ENCODE data around the gene CBFB. TPM values are rescaled to one million over a fixed set of nuclear protein-coding genes. Genes with fewer than 3 reads are reported as not detected.

CBFB gene
- total and polyA plus RNA-seq, 11 donors: 11.3 to 53.6 (median 28.1) TPM

DNA sequence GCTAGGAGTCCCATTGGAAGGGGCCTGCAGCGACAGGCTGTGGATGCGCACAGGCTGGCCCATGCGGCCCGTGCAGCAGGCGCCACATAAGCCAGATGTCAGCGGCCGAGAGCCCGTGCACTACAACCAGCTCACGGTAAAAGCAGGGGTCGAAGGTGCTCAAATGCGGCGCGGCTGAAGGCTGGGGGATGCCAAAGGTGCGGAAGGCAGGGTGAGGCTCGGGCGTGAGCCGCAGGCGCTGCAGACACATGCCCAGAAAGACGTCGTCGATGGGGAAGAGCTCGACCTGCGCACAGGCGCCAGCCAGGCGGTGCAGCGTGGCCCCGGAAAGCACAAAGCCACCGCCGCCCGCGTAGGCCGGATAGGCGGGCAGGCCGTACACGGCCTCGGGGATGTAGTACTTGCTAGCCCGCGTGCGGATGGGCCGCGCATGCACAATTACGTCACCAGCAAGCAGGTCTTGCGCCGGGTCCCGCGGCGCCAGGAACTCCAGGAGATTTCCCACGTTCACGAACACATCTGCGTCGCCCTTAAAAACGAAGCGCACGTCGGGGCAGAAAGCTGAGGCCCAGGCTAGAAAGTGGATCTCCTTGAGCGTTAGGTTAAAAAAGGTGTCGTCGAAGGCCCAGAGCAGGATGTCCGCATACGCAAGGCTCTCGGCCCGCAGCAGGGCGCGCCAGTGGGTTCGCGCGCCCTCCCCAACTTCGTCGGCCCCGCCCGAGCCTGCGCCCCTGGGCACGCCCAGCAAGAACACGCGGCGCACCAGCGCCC lies 120.5 kb downstream of the CBFB start:
- no peak for TF ChIP-seq POLR2A (IDR thresholded peaks at IDR 0.05)
- TF ChIP-seq, protein P1, sequence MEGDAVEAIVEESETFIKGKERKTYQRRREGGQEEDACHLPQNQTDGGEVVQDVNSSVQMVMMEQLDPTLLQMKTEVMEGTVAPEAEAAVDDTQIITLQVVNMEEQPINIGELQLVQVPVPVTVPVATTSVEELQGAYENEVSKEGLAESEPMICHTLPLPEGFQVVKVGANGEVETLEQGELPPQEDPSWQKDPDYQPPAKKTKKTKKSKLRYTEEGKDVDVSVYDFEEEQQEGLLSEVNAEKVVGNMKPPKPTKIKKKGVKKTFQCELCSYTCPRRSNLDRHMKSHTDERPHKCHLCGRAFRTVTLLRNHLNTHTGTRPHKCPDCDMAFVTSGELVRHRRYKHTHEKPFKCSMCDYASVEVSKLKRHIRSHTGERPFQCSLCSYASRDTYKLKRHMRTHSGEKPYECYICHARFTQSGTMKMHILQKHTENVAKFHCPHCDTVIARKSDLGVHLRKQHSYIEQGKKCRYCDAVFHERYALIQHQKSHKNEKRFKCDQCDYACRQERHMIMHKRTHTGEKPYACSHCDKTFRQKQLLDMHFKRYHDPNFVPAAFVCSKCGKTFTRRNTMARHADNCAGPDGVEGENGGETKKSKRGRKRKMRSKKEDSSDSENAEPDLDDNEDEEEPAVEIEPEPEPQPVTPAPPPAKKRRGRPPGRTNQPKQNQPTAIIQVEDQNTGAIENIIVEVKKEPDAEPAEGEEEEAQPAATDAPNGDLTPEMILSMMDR (IDR thresholded peaks at IDR 0.05): no peak
- no peaks in the 10 kb centered on the region for H3K9me3 ChIP-seq
- peak overlapping the region in 5 of 12 donors; percentile 81 to 93 (median 88) for H3K27ac ChIP-seq
- peak overlapping the region in 5 of 12 donors; percentile 63 to 75 (median 69) for H3K4me3 ChIP-seq
- H3K36me3 ChIP-seq: peaks cover 0 to 49% (median 39%) of the 10 kb centered on the region in 9 donors
- H3K4me1 ChIP-seq: peaks cover 0 to 16% (median 8%) of the 10 kb centered on the region in 12 donors
- WGBS, 4 donors: 61 to 77% (median 71%) methylated on average over 59 to 77 of the region's 77 CpGs
- intact Hi-C loops (cut with DNase I): loop anchor here in 5 of 10 donors (2.0 to 10.0 kb wide), 3 partner anchors 135 to 255 kb away; no protein-coding TSS in a partner anchor
- peaks cover 0 to 17% (median 0%) of the 10 kb centered on the region in 9 donors for H3K27me3 ChIP-seq
- ATAC-seq (no peak), DNase-seq (no peak)

DNA sequence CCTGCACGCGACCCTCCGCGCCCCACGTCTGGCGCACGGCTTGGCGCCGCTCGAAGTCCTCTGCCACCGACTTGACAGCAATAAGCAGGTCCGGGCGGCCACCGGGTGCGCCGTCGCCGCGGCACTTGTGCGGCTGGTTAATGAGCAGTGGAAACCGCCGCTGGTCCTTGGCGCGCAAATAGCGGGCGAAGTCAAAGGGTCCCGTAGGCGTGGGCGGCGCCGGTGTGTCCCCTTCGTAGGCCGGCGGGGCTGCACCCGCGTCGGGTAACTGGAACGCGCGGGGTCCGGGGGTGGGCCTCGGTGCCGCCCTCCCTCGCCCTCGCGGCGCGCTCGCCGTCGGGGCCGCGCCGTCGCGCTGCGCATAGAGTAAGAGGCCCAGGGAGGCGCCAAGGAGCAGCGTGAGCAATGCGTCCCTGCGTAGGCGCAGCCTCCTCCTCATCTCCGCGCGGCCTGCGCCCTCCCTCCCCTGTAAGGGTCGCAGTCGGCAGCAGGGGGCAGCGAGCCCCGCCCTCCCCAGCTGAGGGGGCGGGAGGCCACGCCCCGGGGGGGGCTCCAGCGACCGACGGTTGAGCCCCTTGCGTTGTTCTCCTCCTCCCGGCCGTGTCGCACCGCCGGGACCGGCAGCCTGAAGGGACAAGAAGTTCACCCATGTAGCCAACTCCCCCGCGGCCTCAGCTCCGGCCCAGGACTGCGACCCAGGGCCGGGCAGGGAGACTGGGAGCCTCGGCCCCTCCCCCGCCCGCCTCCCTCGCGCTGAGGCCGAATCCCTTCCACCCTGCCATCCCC lies 121.3 kb downstream of the CBFB start:
- Histone ChIP-seq H3K36me3 (peaks cover 0 to 41% (median 32%) of the 10 kb centered on the region in 9 donors), H3K9me3 (no peaks in the 10 kb centered on the region), H3K27me3 (peaks cover 0 to 17% (median 0%) of the 10 kb centered on the region in 9 donors), H3K27ac (peak overlapping the region; percentile 30 to 93 (median 83)), H3K4me3 (peak overlapping the region; percentile 27 to 75 (median 64)), H3K4me1 (peaks cover 0 to 24% (median 13%) of the 10 kb centered on the region in 12 donors)
- TF ChIP-seq, protein P1 (IDR thresholded peaks at IDR 0.05): peak in 4 of 12 donors; percentile 7 to 25 (median 12)
- TF ChIP-seq POLR2A (IDR thresholded peaks at IDR 0.05): no peak
- peak in 3 of 5 donors; percentile 62 to 83 (median 75) for DNase-seq
- intact Hi-C loops (cut with DNase I): loop anchor here in 5 of 10 donors (2.0 to 10.0 kb wide), 3 partner anchors 135 to 255 kb away; no protein-coding TSS in a partner anchor
- peak; percentile 19 to 77 (median 52) for ATAC-seq
- 7 to 16% (median 8%) methylated on average over 10 to 94 of the region's 94 CpGs for WGBS, 4 donors

Other genes starting within 250 kb of the CBFB start
- not detected for gene TERB1, start 227.6 kb upstream of the CBFB start, total RNA-seq
- not detected for gene TERB1, start 227.6 kb upstream of the CBFB start, polyA plus RNA-seq
- 10 to 100 TPM; 25.6 to 39.3 (median 29.6) TPM for gene NAE1, start 198.2 kb upstream of the CBFB start, total RNA-seq
- 10 to 100 TPM; 17.7 to 34.3 TPM for gene NAE1, start 198.2 kb upstream of the CBFB start, polyA plus RNA-seq
- gene CA7, start 184.7 kb upstream of the CBFB start, total RNA-seq: not detected
- not detected for gene CA7, start 184.7 kb upstream of the CBFB start, polyA plus RNA-seq
- gene PDP2, start 148.6 kb upstream of the CBFB start, total RNA-seq: 1 to 10 TPM; 2.1 to 7.5 (median 3.9) TPM
- gene PDP2, start 148.6 kb upstream of the CBFB start, polyA plus RNA-seq: 1 to 10 TPM; 1.1 to 3.2 TPM
- under 1 TPM in 4 of 9 donors, not detected in 5; 0.13 to 0.44 (median 0.17) TPM for gene CDH16, start 110.3 kb upstream of the CBFB start, total RNA-seq
- gene CDH16, start 110.3 kb upstream of the CBFB start, polyA plus RNA-seq: 1 to 10 TPM in 1 of 2 donors, under 1 TPM in 1; 0.08 to 1.6 TPM
- 100 to 1,000 TPM in 7 of 9 donors, 10 to 100 TPM in 2; 57.5 to 298 (median 143) TPM for gene RRAD, start 103.6 kb upstream of the CBFB start, total RNA-seq
- 100 to 1,000 TPM; 152 to 277 TPM for gene RRAD, start 103.6 kb upstream of the CBFB start, polyA plus RNA-seq
- 100 to 1,000 TPM; 103 to 188 (median 110) TPM for gene CIAO2B, start 94.7 kb upstream of the CBFB start, total RNA-seq
- 100 to 1,000 TPM; 265 to 669 TPM for gene CIAO2B, start 94.7 kb upstream of the CBFB start, polyA plus RNA-seq
- gene CES2, start 93.6 kb upstream of the CBFB start, total RNA-seq: 100 to 1,000 TPM in 4 of 9 donors, 10 to 100 TPM in 5; 56.0 to 157 (median 78.8) TPM
- 100 to 1,000 TPM in 1 of 2 donors, 10 to 100 TPM in 1; 40.9 to 125 TPM for gene CES2, start 93.6 kb upstream of the CBFB start, polyA plus RNA-seq
- gene CES3, start 67.9 kb upstream of the CBFB start, total RNA-seq: 1 to 10 TPM in 3 of 9 donors, under 1 TPM in 6; 0.51 to 1.7 (median 0.88) TPM
- 1 to 10 TPM in 1 of 2 donors, under 1 TPM in 1; 0.08 to 1.1 TPM for gene CES3, start 67.9 kb upstream of the CBFB start, polyA plus RNA-seq
- 10 to 100 TPM in 2 of 9 donors, 1 to 10 TPM in 7; 3.5 to 26.8 (median 7.1) TPM for gene CES4A, start 40.6 kb upstream of the CBFB start, total RNA-seq
- gene CES4A, start 40.6 kb upstream of the CBFB start, polyA plus RNA-seq: 10 to 100 TPM in 1 of 2 donors, 1 to 10 TPM in 1; 8.1 to 16.6 TPM
- 10 to 100 TPM in 5 of 9 donors, 1 to 10 TPM in 4; 8.4 to 17.8 (median 11.6) TPM for gene PHAF1, start 80.8 kb downstream of the CBFB start, total RNA-seq
- gene PHAF1, start 80.8 kb downstream of the CBFB start, polyA plus RNA-seq: 10 to 100 TPM in 1 of 2 donors, 1 to 10 TPM in 1; 5.6 to 11.6 TPM
- 10 to 100 TPM in 5 of 9 donors, 1 to 10 TPM in 4; 8.6 to 17.5 (median 11.9) TPM for gene B3GNT9, start 121.8 kb downstream of the CBFB start, total RNA-seq
- 10 to 100 TPM in 1 of 2 donors, 1 to 10 TPM in 1; 6.4 to 16.9 TPM for gene B3GNT9, start 121.8 kb downstream of the CBFB start, polyA plus RNA-seq
- gene TRADD, start 130.8 kb downstream of the CBFB start, total RNA-seq: 10 to 100 TPM in 4 of 9 donors, 1 to 10 TPM in 5; 4.7 to 14.3 (median 8.4) TPM
- 10 to 100 TPM in 1 of 2 donors, 1 to 10 TPM in 1; 6.8 to 16.2 TPM for gene TRADD, start 130.8 kb downstream of the CBFB start, polyA plus RNA-seq
- 10 to 100 TPM in 1 of 9 donors, 1 to 10 TPM in 8; 5.0 to 13.4 (median 7.2) TPM for gene FBXL8, start 130.8 kb downstream of the CBFB start, total RNA-seq
- 1 to 10 TPM; 5.4 to 9.2 TPM for gene FBXL8, start 130.8 kb downstream of the CBFB start, polyA plus RNA-seq
- gene HSF4, start 135.6 kb downstream of the CBFB start, total RNA-seq: 10 to 100 TPM; 11.6 to 62.4 (median 35.4) TPM
- 10 to 100 TPM in 1 of 2 donors, 1 to 10 TPM in 1; 5.9 to 62.5 TPM for gene HSF4, start 135.6 kb downstream of the CBFB start, polyA plus RNA-seq
- gene NOL3, start 141.4 kb downstream of the CBFB start, total RNA-seq: 100 to 1,000 TPM in 1 of 9 donors, 10 to 100 TPM in 8; 64.9 to 119 (median 77.4) TPM
- 100 to 1,000 TPM; 112 to 121 TPM for gene NOL3, start 141.4 kb downstream of the CBFB start, polyA plus RNA-seq
- 10 to 100 TPM in 5 of 9 donors, 1 to 10 TPM in 4; 4.1 to 21.6 (median 11.1) TPM for gene MATCAP1, start 154.8 kb downstream of the CBFB start, total RNA-seq
- 10 to 100 TPM; 10.2 to 15.5 TPM for gene MATCAP1, start 154.8 kb downstream of the CBFB start, polyA plus RNA-seq
- gene EXOC3L1, start 161.0 kb downstream of the CBFB start, total RNA-seq: 1 to 10 TPM; 1.9 to 9.1 (median 2.8) TPM
- gene EXOC3L1, start 161.0 kb downstream of the CBFB start, polyA plus RNA-seq: 1 to 10 TPM; 3.4 to 7.0 TPM
- 10 to 100 TPM; 25.2 to 71.3 (median 33.7) TPM for gene E2F4, start 163.0 kb downstream of the CBFB start, total RNA-seq
- gene E2F4, start 163.0 kb downstream of the CBFB start, polyA plus RNA-seq: 10 to 100 TPM; 29.3 to 41.4 TPM
- gene ELMO3, start 170.0 kb downstream of the CBFB start, total RNA-seq: 1 to 10 TPM in 1 of 9 donors, under 1 TPM in 8; 0.32 to 1.8 (median 0.65) TPM
- under 1 TPM; 0.68 to 0.91 TPM for gene ELMO3, start 170.0 kb downstream of the CBFB start, polyA plus RNA-seq
- 10 to 100 TPM in 6 of 9 donors, 1 to 10 TPM in 3; 6.2 to 21.8 (median 11.9) TPM for gene TMEM208, start 198.0 kb downstream of the CBFB start, total RNA-seq
- 10 to 100 TPM; 49.5 to 79.7 TPM for gene TMEM208, start 198.0 kb downstream of the CBFB start, polyA plus RNA-seq
- gene FHOD1, start 218.3 kb downstream of the CBFB start, total RNA-seq: 10 to 100 TPM in 8 of 9 donors, 1 to 10 TPM in 1; 9.6 to 30.3 (median 18.0) TPM
- 10 to 100 TPM; 13.1 to 26.6 TPM for gene FHOD1, start 218.3 kb downstream of the CBFB start, polyA plus RNA-seq
- gene SLC9A5, start 219.8 kb downstream of the CBFB start, total RNA-seq: 1 to 10 TPM in 6 of 9 donors, under 1 TPM in 3; 0.16 to 2.0 (median 1.3) TPM
- 1 to 10 TPM in 1 of 2 donors, under 1 TPM in 1; 0.29 to 1.0 TPM for gene SLC9A5, start 219.8 kb downstream of the CBFB start, polyA plus RNA-seq